GM19238 (cell line): ENCODE results near the gene LCA5.
"Not testable (repeated sequence)": the region's sequence is repeated elsewhere in the genome, so short reads cannot be mapped to it uniquely, and the experiment has no call there.

ENCODE experiments used
- DNase-seq: peaks from one replicate; pipeline ENCODE4 v3.0.0; 2011; ENCODE audit warnings: low spot score; ENCODE audit not compliant: insufficient read length

Gene LCA5

GRCh38 chr6:79538106-79538971 is 1.1 kb upstream of the LCA5 start:
- DNase-seq: no peak

GRCh38 chr6:79536585-79536953 is 661 bp downstream of the LCA5 start:
- DNase-seq: no peak

DNA sequence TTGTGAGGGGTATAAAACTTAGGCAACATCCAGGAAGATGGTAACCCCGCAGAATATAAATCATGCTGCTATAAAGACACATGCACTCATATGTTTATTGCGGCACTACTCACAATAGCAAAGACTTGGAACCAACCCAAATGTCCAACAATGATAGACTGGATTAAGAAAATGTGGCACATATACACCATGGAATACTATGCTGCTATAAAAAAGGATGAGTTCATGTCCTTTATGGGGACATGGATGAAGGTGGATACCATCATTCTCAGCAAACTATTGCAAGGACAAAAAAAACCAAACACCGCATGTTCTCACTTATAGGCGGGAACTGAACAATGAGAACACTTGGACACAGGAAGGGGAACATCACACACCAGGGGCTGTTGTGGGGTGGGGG is 7.7 kb downstream of the LCA5 start:
- not testable (repeated sequence) for DNase-seq

DNA sequence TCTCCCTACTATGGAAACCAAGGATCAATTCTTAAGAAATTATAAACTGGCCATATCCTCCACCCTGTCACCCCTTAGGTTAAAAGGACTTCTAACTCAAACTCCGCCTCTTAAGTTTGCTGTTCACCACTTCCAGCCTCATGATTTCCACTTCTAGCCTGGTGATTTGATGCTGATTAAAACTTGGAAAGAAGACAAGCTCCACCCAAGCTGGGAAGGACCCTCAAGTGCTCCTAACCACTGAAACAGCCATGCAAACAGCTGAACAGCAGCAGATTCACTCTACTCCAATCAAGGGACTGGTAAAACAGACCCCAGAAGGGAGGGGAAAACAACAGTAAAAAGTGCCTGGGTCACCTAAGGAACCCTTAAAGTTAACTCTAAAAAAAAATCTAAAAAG is 10.3 kb downstream of the LCA5 start:
- no peak for DNase-seq

GRCh38 chr6:79525272-79526100 is 11.7 kb downstream of the LCA5 start:
- no peak for DNase-seq

DNA sequence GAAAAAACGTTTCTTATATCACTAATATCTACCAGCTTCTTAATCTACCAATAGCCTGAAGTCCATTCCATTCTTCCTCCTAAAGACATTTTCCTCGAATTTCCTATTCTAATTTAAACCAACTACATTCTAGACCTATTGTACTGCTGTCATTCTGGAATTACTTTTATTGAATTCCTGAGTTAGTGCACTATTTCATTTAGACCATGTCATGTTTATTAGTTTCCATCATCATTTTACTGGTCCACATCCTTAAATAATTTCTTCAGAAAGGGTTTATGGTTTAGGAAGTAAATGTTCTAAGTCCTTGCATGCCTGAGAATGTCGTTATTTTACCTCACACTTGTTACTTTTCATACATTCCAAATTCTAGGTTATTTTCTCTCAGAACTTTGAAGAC is 13.2 kb downstream of the LCA5 start:
- no peak for DNase-seq

DNA sequence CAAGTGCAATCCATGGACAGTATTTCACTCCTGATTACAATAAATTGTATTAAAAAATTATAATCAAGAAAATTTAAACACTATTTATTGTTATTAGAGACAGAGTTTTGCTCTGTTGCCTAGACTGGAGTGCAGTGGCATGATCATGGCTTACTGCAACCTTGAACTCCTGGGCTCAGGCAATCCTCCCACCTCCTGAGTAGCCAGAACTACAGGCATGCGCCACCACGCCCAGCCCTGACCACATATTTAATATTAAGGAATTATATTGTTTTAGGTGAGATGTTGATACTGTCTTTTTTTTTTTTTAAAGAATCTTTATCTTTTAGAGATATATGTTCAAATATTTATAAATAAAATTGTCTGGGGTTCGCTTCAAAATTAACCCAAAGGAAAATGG is 14.6 kb downstream of the LCA5 start:
- no peak for DNase-seq

DNA sequence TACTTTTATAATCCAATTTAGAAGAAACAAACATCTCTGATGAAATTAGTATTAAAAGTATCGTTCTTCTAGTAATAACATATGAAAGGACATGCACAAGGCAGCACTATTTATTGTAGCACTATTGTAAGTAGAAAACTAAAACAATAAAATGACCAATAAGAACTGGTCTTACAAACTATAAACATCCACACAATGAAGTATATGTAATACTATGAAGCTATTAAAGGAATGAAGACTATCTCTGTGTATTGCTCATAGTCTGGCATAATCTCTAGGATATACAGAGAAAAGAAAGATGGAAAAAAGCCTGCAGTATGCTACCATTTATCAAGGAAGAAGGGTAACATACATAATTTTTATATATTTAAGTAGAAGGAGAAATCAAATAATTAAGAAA is 16.7 kb downstream of the LCA5 start:
- DNase-seq: no peak

DNA sequence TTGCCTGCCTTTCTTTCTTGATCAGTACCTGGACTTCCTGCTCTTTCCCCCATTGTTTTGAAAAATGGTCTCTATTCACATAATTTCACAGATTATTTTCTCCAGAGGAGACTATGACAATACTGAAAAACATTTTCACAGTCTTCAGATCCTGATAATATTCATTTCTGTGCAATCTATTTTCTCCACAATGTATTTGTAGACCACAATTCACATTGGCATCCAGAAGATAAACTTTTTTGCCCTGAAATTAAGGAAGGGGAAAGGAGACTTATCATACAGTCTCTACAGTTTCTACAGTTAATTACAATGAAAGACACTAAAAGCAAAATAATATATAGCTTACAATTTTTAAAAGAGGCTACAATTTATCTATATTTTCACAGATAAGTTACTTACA is 18.4 kb downstream of the LCA5 start:
- no peak for DNase-seq

DNA sequence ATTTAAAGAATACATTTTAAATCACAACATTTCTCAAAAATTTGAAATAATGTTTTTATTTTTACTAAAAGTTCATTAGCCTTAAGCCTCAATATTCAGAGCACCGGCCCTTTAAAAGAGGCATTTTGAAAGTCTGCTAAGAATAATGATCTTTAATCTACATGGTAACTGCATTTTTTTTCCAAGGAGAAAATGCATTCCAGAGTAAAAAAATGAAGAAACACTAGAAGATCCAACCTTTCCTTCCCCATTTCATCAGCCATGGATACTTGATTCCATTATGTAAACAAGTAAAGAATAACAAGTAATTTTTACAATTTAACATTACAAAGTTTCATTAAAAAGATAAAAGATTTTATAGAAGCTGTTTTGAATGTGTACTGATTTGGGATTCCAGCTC is 21.8 kb downstream of the LCA5 start:
- no peak for DNase-seq

DNA sequence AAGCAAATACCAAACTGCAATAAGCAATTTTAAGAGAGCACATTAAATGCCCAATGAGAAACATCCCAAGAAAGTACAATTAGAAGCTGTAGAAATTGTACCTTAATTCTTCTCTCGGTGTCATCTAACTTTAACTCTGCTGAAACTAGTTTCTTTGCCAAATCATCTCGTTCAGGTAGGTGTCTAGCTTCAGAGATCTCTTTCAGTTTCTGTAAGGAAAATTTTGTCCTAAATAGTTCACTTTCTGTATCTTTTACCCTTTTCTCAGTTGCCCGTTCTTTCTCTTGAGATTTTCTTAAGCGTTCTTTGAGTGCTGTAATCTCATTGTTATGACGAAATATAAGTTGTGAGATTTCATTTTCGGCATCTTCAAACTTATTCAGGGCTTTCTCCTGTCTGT is 24.1 kb downstream of the LCA5 start:
- DNase-seq: no peak

DNA sequence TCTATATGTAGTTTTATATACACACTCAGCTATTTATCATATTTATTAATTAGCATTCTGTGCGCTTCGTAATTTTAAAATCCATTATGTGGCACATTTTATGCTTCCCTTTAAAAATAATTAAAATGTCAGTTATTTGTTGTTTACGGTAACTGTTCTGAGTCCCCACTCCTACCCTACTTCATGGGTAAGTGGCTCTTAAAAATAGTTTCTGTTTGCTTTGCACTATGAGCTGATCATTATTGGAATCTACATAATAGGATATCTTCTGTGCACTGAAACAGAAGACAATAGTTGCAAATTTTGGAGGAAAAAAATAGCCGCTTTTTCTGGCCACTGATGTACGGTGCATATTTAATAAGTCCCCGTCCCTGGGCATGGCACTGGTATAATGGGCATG is 25.2 kb downstream of the LCA5 start:
- no peak for DNase-seq

DNA sequence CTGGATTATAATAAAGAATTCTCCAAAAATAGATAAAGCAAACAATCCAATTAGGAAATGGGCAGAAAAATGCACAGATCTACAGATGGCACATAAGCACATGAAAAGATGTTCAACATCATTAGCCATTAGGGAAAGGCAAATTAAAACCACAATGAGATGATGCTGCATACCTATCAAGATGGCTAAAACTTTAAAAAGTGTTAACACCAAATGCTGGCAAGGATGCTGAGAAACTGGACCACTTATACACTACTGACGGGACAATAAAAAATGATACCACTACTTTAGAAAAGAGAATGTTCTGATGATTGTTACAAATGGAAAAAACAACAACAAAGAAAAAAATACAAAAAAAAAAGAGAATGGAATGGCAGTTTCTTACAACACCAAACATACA is 26.5 kb downstream of the LCA5 start:
- DNase-seq: no peak

- no peak for DNase-seq
Observed at GRCh38 chr6:79506251-79506650, 31.0 kb downstream of the LCA5 start.

DNA sequence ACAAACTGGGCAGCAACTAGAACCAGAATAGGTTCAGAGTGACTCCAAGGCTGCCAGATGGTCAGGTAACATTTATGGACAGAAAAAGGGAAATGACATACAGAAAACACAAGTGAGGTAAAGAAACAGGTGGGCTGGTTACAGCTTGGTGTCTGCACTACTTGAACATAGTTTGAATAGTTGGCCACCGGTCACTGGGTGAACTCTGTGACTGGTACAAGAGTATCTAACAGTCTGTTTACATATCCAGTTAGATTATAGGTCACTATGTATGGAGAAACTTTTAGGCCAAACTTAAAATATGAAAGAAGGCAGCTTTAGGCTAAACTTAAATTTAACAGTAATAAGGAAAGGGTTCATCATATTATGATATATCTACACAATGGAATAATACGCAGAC is 32.9 kb downstream of the LCA5 start:
- DNase-seq: no peak

- DNase-seq: no peak
Observed at GRCh38 chr6:79498842-79499241, 38.4 kb downstream of the LCA5 start.

DNA sequence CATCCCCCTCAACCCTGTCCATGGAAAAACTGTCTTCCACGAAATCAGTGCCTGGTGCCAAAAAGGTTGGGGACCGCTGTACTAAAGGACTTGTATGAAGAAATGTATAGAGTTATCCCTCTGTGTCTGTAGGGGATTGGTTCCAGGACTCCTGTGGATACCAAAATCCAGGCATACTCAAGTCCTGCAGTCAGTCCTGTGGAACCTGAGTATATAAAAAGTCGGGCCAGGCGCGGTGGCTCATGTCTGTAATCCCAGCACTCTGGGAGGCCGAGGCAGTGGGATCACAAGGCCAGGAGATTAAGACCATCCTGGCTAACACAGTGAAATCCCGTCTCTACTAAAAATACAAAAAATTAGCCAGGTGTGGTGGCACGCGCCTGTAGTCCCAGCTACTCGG is 42.0 kb downstream of the LCA5 start:
- DNase-seq: no peak

GRCh38 chr6:79494841-79495240 is 42.4 kb downstream of the LCA5 start:
- DNase-seq: no peak

DNA sequence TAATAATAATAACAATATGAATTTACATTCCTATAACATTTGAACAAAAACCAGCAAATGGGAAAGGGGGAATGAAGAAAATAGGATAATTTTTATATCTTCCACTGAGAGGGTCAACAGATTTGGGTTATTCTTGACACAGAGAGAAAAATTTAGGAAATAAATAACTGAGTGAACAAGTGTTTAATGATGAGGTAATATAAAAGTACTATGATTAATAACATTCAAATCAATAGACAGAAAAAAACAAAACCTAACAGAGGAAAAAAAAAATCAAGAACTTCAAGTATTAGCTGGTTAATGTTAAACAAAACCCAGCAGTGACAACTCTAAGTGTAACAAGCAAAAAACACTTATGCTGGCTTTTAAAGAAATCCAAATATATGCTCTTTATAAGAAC is 66.5 kb downstream of the LCA5 start:
- DNase-seq: no peak

- no peak for DNase-seq
Observed at GRCh38 chr6:79469376-79470246, 67.6 kb downstream of the LCA5 start.

- DNase-seq: no peak
Observed at GRCh38 chr6:79468587-79468986, 68.6 kb downstream of the LCA5 start.

- DNase-seq: no peak
Observed at GRCh38 chr6:79468116-79468515, 69.1 kb downstream of the LCA5 start.
